Gastrocnemius medialis (tissue), 4 donors: ENCODE measurements around the gene AHDC1. TPM values are rescaled to one million over a fixed set of nuclear protein-coding genes. Genes with fewer than 3 reads are reported as not detected.

Experiments
- ATAC-seq, 2 donors: fragments of 150-250 bp; one replicate each; pipeline ENCODE4 v1.9.1; 2016
- DNase-seq, 2 donors: peaks; one replicate each; pipeline ENCODE4 v3.0.0-alpha.2; 2019
- H3K27ac ChIP-seq, 4 donors: fragments of 200-600 bp; sonication (generic); 1 replicate in 1 of 4; 2 replicates in 3 of 4; pipeline ENCODE4 v1.5.1; 2016 to 2018; ENCODE audit warnings: mild to moderate bottlenecking in 2 of 4, moderate library complexity in 1 of 4
- H3K27me3 ChIP-seq, 3 donors: fragments of 200-600 bp; sonication (generic) in 2 of 3; 1 replicate in 1 of 3; 2 replicates in 2 of 3; pipeline versions ENCODE4 v1.5.1 to v1.6.0; 2016 to 2019; ENCODE audit warnings: mild to moderate bottlenecking in 1 of 3, moderate library complexity in 1 of 3
- H3K36me3 ChIP-seq, 2 donors: fragments of 200-600 bp; sonication (generic) in 1 of 2; one replicate each; pipeline ENCODE4 v1.5.1; 2017 to 2018
- H3K4me1 ChIP-seq, 2 donors: fragments of 200-600 bp; sonication (generic) in 1 of 2; one replicate each; pipeline ENCODE4 v1.5.1; 2016 to 2017; ENCODE audit warnings: mild to moderate bottlenecking in 2 of 2
- H3K4me3 ChIP-seq, 4 donors: fragments of 200-600 bp; sonication (generic) in 3 of 4; 1 replicate in 1 of 4; 2 replicates in 3 of 4; pipeline ENCODE4 v1.5.1; 2016 to 2019; ENCODE audit warnings: mild to moderate bottlenecking in 2 of 4
- H3K9me3 ChIP-seq, 3 donors: fragments of 200-600 bp; sonication (generic) in 2 of 3; 1 replicate in 1 of 3; 2 replicates in 2 of 3; pipeline ENCODE4 v1.5.1; 2016 to 2019
- POLR2A ChIP-seq, 2 donors: fragments of 450-650 bp; IDR thresholded peaks; one replicate each; pipeline ENCODE4 v1.6.1; 2017; ENCODE audit warnings: antibody characterized with exemption in 2 of 2, mild to moderate bottlenecking in 2 of 2, moderate library complexity in 2 of 2
- in situ Hi-C, 4 donors: fragments of 200-750 bp; cut with MboI; loops; one replicate each; pipeline versions ENCODE4 v1.15.0 to v1.8.0; 2017; ENCODE audit warnings: low sequenced_read_pairs in 4 of 4
- intact Hi-C: fragments of 100-400 bp; cut with DNase I; formaldehyde crosslinking; loops from one replicate; pipeline ENCODE4 v1.15.1; 2023; ENCODE audit warnings: low total_unique reads
- total RNA-seq, 4 donors: library from RNA; depleted of rRNA; stranded (reverse); fragments of >200 nt; gene quantifications; one replicate each; pipeline versions ENCODE4 v1.1.0 to v1.2.3, GENCODE V29; 2016
- TF ChIP-seq, protein P1 (sequence below), 5 experiments: fragments of 450-650 bp in 3 of 5; fragments of 200-600 bp in 2 of 5; sonication (generic) in 2 of 5; IDR thresholded peaks in 4 of 5; conservative IDR thresholded peaks in 1 of 5; 1 replicate in 4 of 5; 2 replicates in 1 of 5; pipeline ENCODE4 v1.5.1; 2016 to 2019; ENCODE audit warnings: antibody characterized with exemption in 5 of 5, mild to moderate bottlenecking in 3 of 5, moderate library complexity in 3 of 5

The AHDC1 gene
- total RNA-seq, 4 donors from 2014 or later = 22.2 to 57.9 (median 35.2) TPM

DNA sequence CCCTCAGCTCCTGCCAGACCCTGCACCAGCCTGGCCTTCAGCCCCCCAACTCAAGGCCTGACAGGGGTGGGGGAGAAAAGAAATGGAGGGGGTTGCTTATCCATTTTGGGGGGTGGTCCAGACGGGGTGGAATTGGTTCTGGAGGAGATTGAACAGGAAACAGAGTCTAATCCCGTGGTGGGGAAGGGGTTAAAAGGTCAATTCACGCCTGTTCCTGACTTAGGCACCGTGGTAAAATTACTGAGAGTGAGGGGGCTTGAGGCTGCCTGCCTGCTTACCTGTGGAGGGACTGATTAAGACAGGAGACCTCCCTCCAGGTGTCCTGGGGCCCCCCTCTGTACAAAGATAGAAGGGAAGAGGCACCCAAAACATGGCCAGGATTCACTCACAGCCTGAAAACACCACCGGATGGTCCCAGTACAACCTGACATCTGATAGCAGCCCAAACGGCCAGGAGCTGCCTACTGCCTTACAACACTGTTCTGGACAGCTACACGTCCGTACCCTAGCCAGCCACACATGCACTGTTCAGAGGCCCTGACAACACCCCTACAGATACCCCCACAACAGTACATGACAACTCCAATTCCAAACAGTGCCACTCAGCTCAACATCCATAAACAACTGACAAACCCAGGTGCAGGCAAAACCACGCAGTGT is 31.8 kb downstream of the AHDC1 start:
- in situ Hi-C loops (no loop called here), intact Hi-C loops (loop anchor here (10.0 kb wide), 1 partner anchor 1337 kb away; the partner anchor contains the start of gene CEP85)
- Histone ChIP-seq H3K36me3 (no peaks in the 10 kb centered on the region), H3K27ac (peak overlapping the region; percentile 95 to 100 (median 98)), H3K27me3 (no peaks in the 10 kb centered on the region), H3K9me3 (no peaks in the 10 kb centered on the region), H3K4me3 (peak overlapping the region; percentile 11 to 44 (median 40)), H3K4me1 (peaks cover 89% of the 10 kb centered on the region in 2 donors)
- TF ChIP-seq, protein P1, sequence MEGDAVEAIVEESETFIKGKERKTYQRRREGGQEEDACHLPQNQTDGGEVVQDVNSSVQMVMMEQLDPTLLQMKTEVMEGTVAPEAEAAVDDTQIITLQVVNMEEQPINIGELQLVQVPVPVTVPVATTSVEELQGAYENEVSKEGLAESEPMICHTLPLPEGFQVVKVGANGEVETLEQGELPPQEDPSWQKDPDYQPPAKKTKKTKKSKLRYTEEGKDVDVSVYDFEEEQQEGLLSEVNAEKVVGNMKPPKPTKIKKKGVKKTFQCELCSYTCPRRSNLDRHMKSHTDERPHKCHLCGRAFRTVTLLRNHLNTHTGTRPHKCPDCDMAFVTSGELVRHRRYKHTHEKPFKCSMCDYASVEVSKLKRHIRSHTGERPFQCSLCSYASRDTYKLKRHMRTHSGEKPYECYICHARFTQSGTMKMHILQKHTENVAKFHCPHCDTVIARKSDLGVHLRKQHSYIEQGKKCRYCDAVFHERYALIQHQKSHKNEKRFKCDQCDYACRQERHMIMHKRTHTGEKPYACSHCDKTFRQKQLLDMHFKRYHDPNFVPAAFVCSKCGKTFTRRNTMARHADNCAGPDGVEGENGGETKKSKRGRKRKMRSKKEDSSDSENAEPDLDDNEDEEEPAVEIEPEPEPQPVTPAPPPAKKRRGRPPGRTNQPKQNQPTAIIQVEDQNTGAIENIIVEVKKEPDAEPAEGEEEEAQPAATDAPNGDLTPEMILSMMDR (IDR thresholded peaks at IDR 0.05 in 4 of 5, conservative IDR thresholded peaks at IDR 0.05 in 1 of 5) = no peak
- TF ChIP-seq POLR2A (IDR thresholded peaks at IDR 0.05) = peak; percentile 26 to 35
- ATAC-seq (peak; percentile 34 to 43), DNase-seq (peak; percentile 72 to 87)

DNA sequence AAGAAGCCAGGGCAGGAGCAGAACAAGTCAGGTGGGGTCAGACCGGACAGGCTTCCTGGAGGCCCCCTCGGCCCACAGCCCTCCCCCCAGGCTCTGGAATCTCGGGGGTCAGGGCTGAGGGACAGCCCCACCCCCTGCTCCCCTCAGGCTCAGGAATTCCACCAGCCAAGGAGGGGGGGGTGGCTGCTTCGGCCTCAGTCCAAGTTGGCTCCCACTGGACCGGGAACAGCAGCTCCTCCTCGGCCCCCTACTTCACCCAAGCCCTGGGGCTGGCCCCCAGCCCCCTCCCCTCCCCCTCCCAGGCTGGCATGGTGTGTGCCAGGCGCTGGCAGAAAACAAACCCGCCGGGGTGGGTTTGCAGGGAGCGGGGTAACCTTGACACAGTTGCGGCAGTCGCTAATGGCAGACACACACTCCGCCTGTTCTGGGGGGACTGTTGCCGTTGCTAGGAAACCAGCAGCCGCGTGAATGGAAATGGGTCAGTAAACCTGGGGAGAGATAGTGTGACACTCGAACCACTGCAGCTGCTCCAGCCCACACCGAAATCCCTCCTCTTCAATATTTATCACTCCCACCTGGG is 32.4 kb downstream of the AHDC1 start:
- H3K27ac ChIP-seq = peak overlapping the region; percentile 95 to 100 (median 98)
- H3K36me3 ChIP-seq = no peaks in the 10 kb centered on the region
- intact Hi-C loops (loop anchor here (10.0 kb wide), 1 partner anchor 1337 kb away; the partner anchor contains the start of gene CEP85), in situ Hi-C loops (no loop called here)
- TF ChIP-seq POLR2A (IDR thresholded peaks at IDR 0.05) = no peak
- TF ChIP-seq, protein P1 (IDR thresholded peaks at IDR 0.05 in 4 of 5, conservative IDR thresholded peaks at IDR 0.05 in 1 of 5) = no peak
- H3K9me3 ChIP-seq = no peaks in the 10 kb centered on the region
- peaks cover 89% of the 10 kb centered on the region in 2 donors for H3K4me1 ChIP-seq
- no peaks in the 10 kb centered on the region for H3K27me3 ChIP-seq
- ATAC-seq (no peak), DNase-seq (peak in 1 of 2 donors; percentile 71)
- H3K4me3 ChIP-seq = peak overlapping the region; percentile 11 to 44 (median 40)

DNA sequence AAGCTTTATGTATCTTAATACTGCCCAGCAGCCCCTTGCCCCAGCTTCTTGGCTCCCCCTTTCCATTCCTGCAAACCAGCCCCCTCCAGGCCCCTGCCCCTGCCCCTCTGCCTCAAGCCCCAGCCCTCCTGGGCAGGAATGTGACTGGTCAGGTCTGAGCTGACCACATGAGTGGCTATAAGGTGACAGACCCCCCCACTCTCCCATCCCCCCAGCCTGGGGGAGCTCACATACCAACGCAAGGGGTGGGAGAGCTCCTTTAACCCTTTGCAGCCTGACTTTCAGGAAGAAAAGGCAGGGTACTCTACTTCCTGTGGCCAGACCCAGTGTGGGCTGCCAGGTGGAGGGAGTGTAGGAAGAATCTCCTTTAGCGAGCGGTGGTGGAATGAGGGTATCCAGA is 33.2 kb downstream of the AHDC1 start:
- intact Hi-C loops = loop anchor here (10.0 kb wide), 1 partner anchor 1336 kb away; the partner anchor contains the start of gene CEP85

DNA sequence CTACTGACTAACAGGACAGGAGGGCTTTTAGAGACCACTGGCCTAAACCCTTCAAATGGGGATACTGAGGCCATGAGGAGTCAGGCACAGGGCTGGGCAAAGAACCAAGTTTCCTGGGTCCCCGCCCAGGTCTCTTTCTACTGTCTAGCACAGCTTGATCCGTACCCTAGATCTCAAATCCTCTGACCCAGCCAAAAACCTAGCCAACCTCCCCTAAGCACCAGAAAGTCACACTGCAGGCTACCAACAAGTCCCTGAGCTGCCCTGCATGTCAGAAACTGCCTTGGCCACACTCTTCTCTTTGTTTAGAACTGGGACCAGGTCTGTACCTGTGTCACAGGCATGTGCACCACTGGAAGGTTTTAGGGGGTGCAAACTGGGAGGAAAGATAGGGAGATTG is 33.6 kb downstream of the AHDC1 start:
- no peaks in the 10 kb centered on the region for H3K9me3 ChIP-seq
- ATAC-seq (peak; percentile 32 to 55), DNase-seq (peak; percentile 77 to 90)
- H3K27me3 ChIP-seq = no peaks in the 10 kb centered on the region
- peaks cover 94 to 95% of the 10 kb centered on the region in 2 donors for H3K4me1 ChIP-seq
- no peaks in the 10 kb centered on the region for H3K36me3 ChIP-seq
- TF ChIP-seq POLR2A (IDR thresholded peaks at IDR 0.05) = peak in 1 of 2 donors; percentile 23
- TF ChIP-seq, protein P1 (IDR thresholded peaks at IDR 0.05 in 4 of 5, conservative IDR thresholded peaks at IDR 0.05 in 1 of 5) = no peak
- H3K4me3 ChIP-seq = no peak overlapping the region
- in situ Hi-C loops = no loop called here
- H3K27ac ChIP-seq = peak overlapping the region; percentile 95 to 100 (median 98)
- intact Hi-C loops = loop anchor here (10.0 kb wide), 1 partner anchor 1336 kb away; the partner anchor contains the start of gene CEP85

More for the DNA sequence above, 33.2 kb downstream of the AHDC1 start:
- ATAC-seq (no peak), DNase-seq (no peak)
- TF ChIP-seq POLR2A (IDR thresholded peaks at IDR 0.05) = no peak
- TF ChIP-seq, protein P1 (IDR thresholded peaks at IDR 0.05 in 4 of 5, conservative IDR thresholded peaks at IDR 0.05 in 1 of 5) = no peak
- H3K36me3 ChIP-seq = no peaks in the 10 kb centered on the region
- H3K4me1 ChIP-seq = peaks cover 89 to 91% of the 10 kb centered on the region in 2 donors
- H3K9me3 ChIP-seq = no peaks in the 10 kb centered on the region
- peak overlapping the region in 2 of 4 donors; percentile 3 to 44 for H3K4me3 ChIP-seq
- no peaks in the 10 kb centered on the region for H3K27me3 ChIP-seq
- in situ Hi-C loops = no loop called here
- H3K27ac ChIP-seq = peak overlapping the region; percentile 95 to 100 (median 98)
